Endothelial cell (in vitro differentiated cells): ENCODE results near the gene SLC35B3. TPM values are rescaled to one million over a fixed set of nuclear protein-coding genes. Genes with fewer than 3 reads are reported as not detected.
"Not testable (repeated sequence)": the region's sequence is repeated elsewhere in the genome, so short reads cannot be mapped to it uniquely, and the experiment has no call there.

Source experiments
- DNase-seq: peaks from one replicate; pipeline ENCODE4 v3.0.0; 2021; ENCODE audit warnings: low spot score
- H3K27ac Mint-ChIP-seq: one replicate; pipeline ENCODE4 v1.8.0; 2021; ENCODE audit warnings: mixed read lengths, inconsistent platforms; ENCODE audit not compliant: unreplicated experiment
- H3K27me3 Mint-ChIP-seq: one replicate; pipeline ENCODE4 v1.8.0; 2021; ENCODE audit warnings: mild to moderate bottlenecking, moderate library complexity, mixed read lengths, inconsistent platforms; ENCODE audit not compliant: unreplicated experiment
- H3K36me3 Mint-ChIP-seq: one replicate; pipeline ENCODE4 v1.8.0; 2021; ENCODE audit warnings: mild to moderate bottlenecking, low read depth, mixed read lengths, inconsistent platforms; ENCODE audit not compliant: unreplicated experiment
- H3K4me1 Mint-ChIP-seq: one replicate; pipeline ENCODE4 v1.8.0; 2021; ENCODE audit warnings: mild to moderate bottlenecking, mixed read lengths, inconsistent platforms; ENCODE audit not compliant: unreplicated experiment
- H3K4me3 Mint-ChIP-seq: one replicate; pipeline ENCODE4 v1.8.0; 2021; ENCODE audit warnings: mild to moderate bottlenecking, mixed read lengths, inconsistent platforms; ENCODE audit not compliant: unreplicated experiment
- H3K9me3 Mint-ChIP-seq: one replicate; pipeline ENCODE4 v1.8.0; 2021; ENCODE audit warnings: mixed read lengths, inconsistent platforms; ENCODE audit not compliant: unreplicated experiment
- CTCF ChIP-seq: fragments of 200-600 bp; sonication (generic); IDR thresholded peaks from one replicate; pipeline ENCODE4 v1.5.0; 2021; ENCODE audit warnings: antibody characterized with exemption; ENCODE audit not compliant: unreplicated experiment
- total RNA-seq: library from RNA; stranded (reverse); fragmentation: NEBNext Ultra II Directional; extraction: Animal tissue kit (Norgen Biotek cat#: 25700); gene quantifications from one replicate; pipeline ENCODE4 v1.2.1, GENCODE V29; 2021; ENCODE audit not compliant: unreplicated experiment

The SLC35B3 gene
- total RNA-seq, 1 donor from 2014 or later: 17.3 TPM

- Mint-ChIP-seq H3K27me3 (no peaks in the 10 kb centered on the region), H3K4me3 (no peak overlapping the region), H3K27ac (no peak overlapping the region), H3K9me3 (no peaks in the 10 kb centered on the region), H3K4me1 (no peaks in the 10 kb centered on the region), H3K36me3 (peaks cover 8% of the 10 kb centered on the region)
- DNase-seq: no peak
- TF ChIP-seq CTCF: no peak
Observed at GRCh38 chr6:8420031-8420588, 15.2 kb downstream of the SLC35B3 start.

GRCh38 chr6:8415913-8416312 is 19.4 kb downstream of the SLC35B3 start:
- H3K9me3 Mint-ChIP-seq: no peaks in the 10 kb centered on the region
- H3K4me1 Mint-ChIP-seq: no peaks in the 10 kb centered on the region
- no peak for TF ChIP-seq CTCF
- no peak overlapping the region for H3K27ac Mint-ChIP-seq
- peaks cover 20% of the 10 kb centered on the region for H3K36me3 Mint-ChIP-seq
- H3K27me3 Mint-ChIP-seq: no peaks in the 10 kb centered on the region
- DNase-seq: no peak
- H3K4me3 Mint-ChIP-seq: no peak overlapping the region

GRCh38 chr6:8415280-8415679 is 20.1 kb downstream of the SLC35B3 start:
- Mint-ChIP-seq H3K36me3 (peaks cover 20% of the 10 kb centered on the region), H3K27me3 (no peaks in the 10 kb centered on the region), H3K27ac (no peak overlapping the region), H3K9me3 (no peaks in the 10 kb centered on the region), H3K4me1 (no peaks in the 10 kb centered on the region), H3K4me3 (no peak overlapping the region)
- DNase-seq: no peak
- TF ChIP-seq CTCF: no peak

- Mint-ChIP-seq H3K36me3 (peaks cover 20% of the 10 kb centered on the region), H3K4me3 (no peak overlapping the region), H3K27me3 (no peaks in the 10 kb centered on the region), H3K4me1 (no peaks in the 10 kb centered on the region), H3K9me3 (no peaks in the 10 kb centered on the region), H3K27ac (no peak overlapping the region)
- no peak for TF ChIP-seq CTCF
- no peak for DNase-seq
Observed at GRCh38 chr6:8414844-8415243, 20.5 kb downstream of the SLC35B3 start.

GRCh38 chr6:8405946-8406345 is 29.4 kb downstream of the SLC35B3 start:
- not testable (repeated sequence) for H3K27ac Mint-ChIP-seq, DNase-seq, H3K36me3 Mint-ChIP-seq, H3K27me3 Mint-ChIP-seq, H3K9me3 Mint-ChIP-seq, H3K4me1 Mint-ChIP-seq, H3K4me3 Mint-ChIP-seq
